Measurements from ENCODE around the gene NXPE3.

GRCh38 chr3:101812895-101813294, 33.9 kb downstream of the NXPE3 start:
- TF ChIP-seq CTCF (IDR thresholded peaks at IDR 0.05) (no peak), EP300 (IDR thresholded peaks at IDR 0.05) (no peak)

Measured in sigmoid colon (tissue), 4 donors.